Loucy (cell line): ENCODE measurements around the gene RORC.

ENCODE experiments used
- H2AFZ ChIP-seq: fragments of 200-600 bp; sonication (generic); 2 replicates; pipeline ENCODE4 v1.6.0; 2016; ENCODE audit warnings: antibody characterized with exemption, mild to moderate bottlenecking, low read length, moderate library complexity
- H3F3A ChIP-seq: fragments of 200-600 bp; 2 replicates; pipeline ENCODE4 v1.6.0; 2016; ENCODE audit warnings: antibody characterized with exemption, low read depth, mild to moderate bottlenecking
- H3K27me3 ChIP-seq: fragments of 200-600 bp; sonication (generic); 2 replicates; pipeline ENCODE4 v1.6.1; 2014; ENCODE audit warnings: low read length, mild to moderate bottlenecking; ENCODE audit not compliant: insufficient read depth, poor library complexity, severe bottlenecking
- H3K36me3 ChIP-seq: fragments of 200-600 bp; sonication (generic); 2 replicates; pipeline ENCODE4 v1.6.1; 2016; ENCODE audit warnings: low read length; ENCODE audit not compliant: insufficient read depth
- H3K4me1 ChIP-seq: fragments of 200-600 bp; sonication (generic); 2 replicates; pipeline ENCODE4 v1.5.1; 2014; ENCODE audit warnings: low read length, mild to moderate bottlenecking; ENCODE audit not compliant: insufficient read depth, poor library complexity, severe bottlenecking
- H3K4me2 ChIP-seq: fragments of 200-600 bp; sonication (generic); 2 replicates; pipeline ENCODE4 v1.6.0; 2014; ENCODE audit warnings: antibody characterized with exemption, low read length, low read depth, mild to moderate bottlenecking; ENCODE audit not compliant: poor library complexity, severe bottlenecking
- H3K4me3 ChIP-seq: fragments of 200-600 bp; sonication (generic); 2 replicates; pipeline ENCODE4 v1.5.1; 2014; ENCODE audit warnings: low read length, mild to moderate bottlenecking, mixed read lengths; ENCODE audit not compliant: poor library complexity, severe bottlenecking
- H3K79me2 ChIP-seq: fragments of 200-600 bp; sonication (generic); 2 replicates; pipeline ENCODE4 v1.6.1; 2014; ENCODE audit warnings: low read length; ENCODE audit not compliant: insufficient read depth
- H3K9ac ChIP-seq: fragments of 200-600 bp; sonication (generic); 2 replicates; pipeline ENCODE4 v1.6.0; 2014; ENCODE audit warnings: mild to moderate bottlenecking, low read depth, low read length, moderate library complexity; ENCODE audit not compliant: poor library complexity, severe bottlenecking
- H3K9me2 ChIP-seq: fragments of 200-600 bp; sonication (generic); replicated peaks from 2 replicates; pipeline ENCODE4 v1.6.1; 2016; ENCODE audit warnings: low read depth, low read length, mixed read lengths
- H3K9me3 ChIP-seq: fragments of 200-600 bp; sonication (generic); 2 replicates; pipeline ENCODE4 v1.6.1; 2014; ENCODE audit warnings: mild to moderate bottlenecking, antibody characterized with exemption, low read length, low read depth; ENCODE audit not compliant: insufficient read depth
- H4K20me1 ChIP-seq: fragments of 200-600 bp; sonication (generic); 2 replicates; pipeline ENCODE4 v1.6.0; 2014; ENCODE audit warnings: antibody characterized with exemption, low read length, mild to moderate bottlenecking; ENCODE audit not compliant: insufficient read depth, poor library complexity, severe bottlenecking
- CTCF ChIP-seq: fragments of 200-600 bp; sonication (generic); conservative IDR thresholded peaks from 2 replicates; pipeline ENCODE4 v1.5.1; 2014; ENCODE audit warnings: mild to moderate bottlenecking, antibody characterized with exemption, low read length
- EZH2phosphoT487 ChIP-seq: fragments of 200-600 bp; IDR thresholded peaks from 2 replicates; pipeline ENCODE4 v1.6.1; 2018; ENCODE audit warnings: antibody characterized with exemption, mild to moderate bottlenecking, moderate library complexity, borderline replicate concordance

Gene RORC

GRCh38 chr1:151853411-151853943 is 21.9 kb upstream of the RORC start, which contains the start of gene THEM5:
Gene THEM5, minus strand, starts transcription at chr1:151853712. Its CDS starts 147 bp downstream, at chr1:151853565.
- no peak within 1 kb of the TSS for H2AFZ ChIP-seq
- H3K79me2 ChIP-seq = no peaks in the 10 kb centered on the region
- TF ChIP-seq CTCF (no peak), EZH2phosphoT487 (no peak)
- H3K9ac ChIP-seq = no peak within 1 kb of the TSS
- H3K4me3 ChIP-seq = no peak within 1 kb of the TSS
- no peaks in the 10 kb centered on the region for H3K9me3 ChIP-seq
- H3F3A ChIP-seq = no peaks in the 10 kb centered on the region
- H3K36me3 ChIP-seq = no peaks in the 10 kb centered on the region
- H3K27me3 ChIP-seq = no peaks in the 10 kb centered on the region
- no peaks in the 10 kb centered on the region for H3K9me2 ChIP-seq
- H3K4me2 ChIP-seq = no peak within 1 kb of the TSS
- H3K4me1 ChIP-seq = no peaks in the 10 kb centered on the region
- no peaks in the 10 kb centered on the region for H4K20me1 ChIP-seq

- no peaks in the 10 kb centered on the region for H3F3A ChIP-seq
- no peak overlapping the region for H3K4me3 ChIP-seq
- TF ChIP-seq EZH2phosphoT487 (no peak), CTCF (no peak)
- no peak overlapping the region for H2AFZ ChIP-seq
- H3K79me2 ChIP-seq = no peaks in the 10 kb centered on the region
- no peaks in the 10 kb centered on the region for H3K27me3 ChIP-seq
- no peak overlapping the region for H3K4me2 ChIP-seq
- H3K36me3 ChIP-seq = no peaks in the 10 kb centered on the region
- no peak overlapping the region for H3K9ac ChIP-seq
- no peaks in the 10 kb centered on the region for H3K9me2 ChIP-seq
- H3K9me3 ChIP-seq = no peaks in the 10 kb centered on the region
- no peaks in the 10 kb centered on the region for H3K4me1 ChIP-seq
- H4K20me1 ChIP-seq = no peaks in the 10 kb centered on the region
Observed at GRCh38 chr1:151852733-151853132, 21.1 kb upstream of the RORC start.

- Histone ChIP-seq H3K27me3 (no peaks in the 10 kb centered on the region), H3K4me3 (no peak overlapping the region), H4K20me1 (no peaks in the 10 kb centered on the region), H3K9me3 (no peaks in the 10 kb centered on the region), H3K79me2 (no peaks in the 10 kb centered on the region), H3K4me1 (no peaks in the 10 kb centered on the region), H3F3A (no peaks in the 10 kb centered on the region), H3K4me2 (no peak overlapping the region), H3K36me3 (no peaks in the 10 kb centered on the region), H3K9ac (no peak overlapping the region), H3K9me2 (no peaks in the 10 kb centered on the region), H2AFZ (no peak overlapping the region)
- TF ChIP-seq CTCF (no peak), EZH2phosphoT487 (no peak)
Observed at GRCh38 chr1:151851886-151852285, 20.3 kb upstream of the RORC start.
